Measurements from ENCODE around the gene NOTCH2. TPM values are rescaled to one million over a fixed set of nuclear protein-coding genes. Genes with fewer than 3 reads are reported as not detected.

NOTCH2 gene
- total and polyA plus RNA-seq, 2 donors (not counting 1 experiment from before 2014, with no cell fraction given): 32.1 to 184 TPM

DNA sequence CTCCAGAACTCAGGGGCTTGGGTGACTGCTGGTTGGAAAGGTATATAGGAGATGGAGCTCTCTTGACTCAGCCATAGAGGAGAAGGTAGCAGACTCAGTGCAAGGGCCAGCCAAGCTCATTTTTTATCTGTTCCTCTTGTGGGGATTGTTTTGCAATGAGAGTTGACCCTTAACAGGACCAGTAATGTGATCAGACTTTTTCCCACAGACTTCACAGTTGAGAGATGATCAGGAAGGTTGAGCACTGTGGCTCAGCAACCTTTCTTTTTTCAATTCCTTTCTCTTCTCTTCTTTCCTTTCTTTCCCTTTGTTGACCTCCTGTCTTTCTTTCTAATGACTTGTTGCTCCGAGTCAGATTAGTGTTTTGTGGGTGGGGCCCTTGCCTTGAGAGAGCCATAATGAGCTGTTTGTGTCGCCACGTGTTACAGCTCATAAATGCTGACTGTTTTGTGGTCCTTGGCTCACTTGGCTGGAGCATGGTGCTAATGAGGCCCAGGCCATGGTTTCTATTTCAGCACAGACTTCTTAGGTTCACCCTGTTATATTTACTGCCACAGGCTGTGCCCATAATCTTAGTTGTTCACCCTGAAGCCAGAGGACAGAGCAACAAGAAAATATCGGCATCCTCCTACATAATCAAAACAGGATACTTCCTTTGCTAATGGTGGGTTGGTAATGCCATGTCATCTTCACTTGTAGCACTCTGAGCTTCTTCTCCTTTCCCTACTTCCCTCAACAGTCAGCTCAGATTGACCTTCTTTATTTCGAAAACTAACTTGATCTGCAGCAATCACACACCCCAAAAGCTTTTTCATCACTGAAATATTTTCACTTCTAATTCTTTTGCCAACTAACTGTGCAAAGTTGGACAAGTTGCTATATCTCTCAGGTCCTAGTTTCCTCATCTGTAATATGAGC lies 187.1 kb downstream of the NOTCH2 start:
- TF ChIP-seq EZH2 (IDR thresholded peaks at IDR 0.05; ENCODE audit: borderline replicate concordance, insufficient read depth, low read depth, low read length, poor library complexity, severe bottlenecking) (no peak), CTCF (IDR thresholded peaks at IDR 0.05) (no peak)
- WGBS (ENCODE audit: insufficient coverage): 73% methylated on average over 2 of the region's 5 CpGs
- intact Hi-C loops (cut with micrococcal nuclease): no loop called here

More for the DNA sequence above, 187.1 kb downstream of the NOTCH2 start:
- no peaks in the 10 kb centered on the region for H3K36me3 ChIP-seq (replicated peaks in 1 of 2; ENCODE audit: control extremely low read depth in 1 of 2, control insufficient read depth in 1 of 2, extremely low read depth in 1 of 2, insufficient read depth in 2 of 2, low read length in 1 of 2)
- no peak overlapping the region for H3K9ac ChIP-seq (ENCODE audit: low read length)
- H4K20me1 ChIP-seq (ENCODE audit: control insufficient read depth, insufficient read depth, low read length, poor library complexity, severe bottlenecking): no peaks in the 10 kb centered on the region
- ATAC-seq (ENCODE audit: low read depth): no peak
- DNase-seq: no peak
- H3K27ac ChIP-seq (ENCODE audit: low read length in 2 of 2): no peak overlapping the region
- Mint-ChIP-seq H3K9me3 (ENCODE audit: insufficient read depth) (no peaks in the 10 kb centered on the region), H3K27ac (no peak overlapping the region), H3K4me1 (no peaks in the 10 kb centered on the region), H3K27me3 (peaks cover 36% of the 10 kb centered on the region), H3K4me3 (no peak overlapping the region)
- H3K9me3 ChIP-seq (ENCODE audit: control extremely low read depth in 1 of 3, control insufficient read depth in 2 of 3, insufficient read depth in 1 of 3, low read length in 2 of 3): no peaks in the 10 kb centered on the region
- H3K4me2 ChIP-seq (replicated peaks; ENCODE audit: low read depth, low read length, poor library complexity, severe bottlenecking): no peak overlapping the region
- CTCF ChIA-PET: no interaction called here
- no peak overlapping the region for H2AFZ ChIP-seq (ENCODE audit: insufficient read depth, low read depth, low read length, poor library complexity, severe bottlenecking)
- peaks cover 0 to 13% (median 3%) of the 10 kb centered on the region in 4 experiments for H3K27me3 ChIP-seq (replicated peaks in 1 of 4; ENCODE audit: control extremely low read depth in 1 of 4, control insufficient read depth in 3 of 4, insufficient read depth in 4 of 4, low read length in 3 of 4)
- H3K79me2 ChIP-seq (ENCODE audit: control insufficient read depth, insufficient read depth, low read length): no peaks in the 10 kb centered on the region
- no peaks in the 10 kb centered on the region for H3K4me1 ChIP-seq (ENCODE audit: control insufficient read depth in 2 of 2, insufficient read depth in 2 of 2, low read length in 2 of 2)
- H3K4me3 ChIP-seq (ENCODE audit: control extremely low read depth in 1 of 5, extremely low read depth in 1 of 5, insufficient read depth in 1 of 5, low read depth in 2 of 5, low read length in 4 of 5): no peak overlapping the region
- POLR2A ChIA-PET: no interaction called here
